Natural killer cell (primary cell): ENCODE results near the gene HSD17B3. TPM values are rescaled to one million over a fixed set of nuclear protein-coding genes. Genes with fewer than 3 reads are reported as not detected.
"Not testable (repeated sequence)": the region's sequence is repeated elsewhere in the genome, so short reads cannot be mapped to it uniquely, and the experiment has no call there.

ENCODE experiments used
- ATAC-seq, 3 donors: fragments of 150-1000 bp in 2 of 3; fragments of 200-7000 bp in 1 of 3; cut with Tn5 transposase; 1 replicate in 1 of 3; 2 replicates in 2 of 3; pipeline ENCODE4 v1.10.0; 2021; ENCODE audit warnings: mild to moderate bottlenecking in 2 of 3, moderate library complexity in 2 of 3
- DNase-seq, 2 donors: peaks; one replicate each; pipeline versions ENCODE4 v3.0.0 to v3.0.0-alpha.2; 2013 to 2021; ENCODE audit warnings: mixed read lengths in 1 of 2
- H3K27ac ChIP-seq: one replicate; pipeline ENCODE4 v1.5.1; 2013; ENCODE audit warnings: mild to moderate bottlenecking, low read length
- H3K27me3 ChIP-seq: one replicate; pipeline ENCODE4 v1.6.1; 2013; ENCODE audit warnings: low read length; ENCODE audit not compliant: control insufficient read depth, insufficient read depth
- H3K36me3 ChIP-seq: one replicate; pipeline ENCODE4 v1.6.1; 2013; ENCODE audit warnings: low read length; ENCODE audit not compliant: control insufficient read depth, insufficient read depth
- H3K4me1 ChIP-seq: one replicate; pipeline ENCODE4 v1.6.1; 2013; ENCODE audit warnings: low read length; ENCODE audit not compliant: control insufficient read depth, insufficient read depth
- H3K4me3 ChIP-seq: one replicate; pipeline ENCODE4 v1.5.1; 2013; ENCODE audit warnings: low read length
- H3K9me3 ChIP-seq: one replicate; pipeline ENCODE4 v1.6.1; 2013; ENCODE audit warnings: low read length; ENCODE audit not compliant: control insufficient read depth, insufficient read depth
- H3K27ac Mint-ChIP-seq, 2 donors: one replicate each; pipeline ENCODE4 v1.8.0; 2022; ENCODE audit warnings: mild to moderate bottlenecking in 2 of 2, mixed read lengths in 2 of 2, moderate library complexity in 1 of 2
- H3K27me3 Mint-ChIP-seq, 2 donors: one replicate each; pipeline ENCODE4 v1.8.0; 2022; ENCODE audit warnings: low read depth in 2 of 2, mixed read lengths in 2 of 2
- H3K36me3 Mint-ChIP-seq: one replicate; pipeline ENCODE4 v1.8.0; 2022; ENCODE audit warnings: mixed read lengths
- H3K4me1 Mint-ChIP-seq, 2 donors: one replicate each; pipeline ENCODE4 v1.8.0; 2022; ENCODE audit warnings: mixed read lengths in 2 of 2
- H3K4me3 Mint-ChIP-seq: one replicate; pipeline ENCODE4 v1.8.0; 2022; ENCODE audit warnings: mild to moderate bottlenecking, moderate library complexity, mixed read lengths
- H3K9me3 Mint-ChIP-seq, 2 donors: one replicate each; pipeline ENCODE4 v1.8.0; 2022; ENCODE audit warnings: mixed read lengths in 2 of 2
- WGBS: methylation state at CpG from one replicate; pipeline ENCODE4 v1.1.7; 2013; ENCODE audit warnings: missing lambda C conversion rate; ENCODE audit not compliant: insufficient coverage; 5-methylcytosine and 5-hydroxymethylcytosine counted together
- intact Hi-C: fragments of 100-400 bp; cut with micrococcal nuclease; formaldehyde crosslinking; loops from one replicate; pipeline ENCODE4 v1.14.2; 2022
- total RNA-seq, 4 donors: library from RNA; stranded (reverse); fragments of 120-200 nt in 1 of 4; gene quantifications; one replicate each; pipeline versions ENCODE4 v1.2.3 to v1.2.4, GENCODE V29; 2013 to 2022
- TF ChIP-seq, protein P1 (sequence below): fragments of 200-600 bp; IDR thresholded peaks from one replicate; pipeline ENCODE4 v1.8.0; 2022; ENCODE audit warnings: antibody characterized with exemption

The HSD17B3 gene
- total RNA-seq, 3 donors from 2014 or later (not counting 1 experiment from before 2014, with no cell fraction given): 0.68 to 0.96 (median 0.80) TPM

DNA sequence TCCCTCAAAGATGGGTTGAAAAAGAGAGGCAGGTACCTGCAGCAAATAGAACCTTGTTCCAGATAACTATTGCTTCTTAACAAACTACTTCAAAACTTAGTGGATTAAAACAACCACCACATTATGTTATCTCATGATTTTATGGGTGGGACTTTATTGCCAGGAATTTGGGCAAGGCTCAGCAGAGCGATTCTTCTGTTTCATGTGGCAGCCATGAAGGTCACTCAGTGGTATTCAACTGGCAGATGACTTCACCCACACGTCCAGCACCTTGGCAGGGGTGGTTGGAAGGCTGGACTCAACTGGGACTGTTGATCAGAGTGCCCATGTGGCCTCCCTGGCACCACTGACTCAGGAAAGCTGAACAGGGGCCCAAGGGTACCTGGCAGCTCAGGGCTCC, 112.0 kb downstream of the HSD17B3 start:
- WGBS: 89% methylated on average over 2 of the region's 2 CpGs
- Mint-ChIP-seq H3K4me1 (no peaks in the 10 kb centered on the region), H3K36me3 (peaks cover 15% of the 10 kb centered on the region)

DNA sequence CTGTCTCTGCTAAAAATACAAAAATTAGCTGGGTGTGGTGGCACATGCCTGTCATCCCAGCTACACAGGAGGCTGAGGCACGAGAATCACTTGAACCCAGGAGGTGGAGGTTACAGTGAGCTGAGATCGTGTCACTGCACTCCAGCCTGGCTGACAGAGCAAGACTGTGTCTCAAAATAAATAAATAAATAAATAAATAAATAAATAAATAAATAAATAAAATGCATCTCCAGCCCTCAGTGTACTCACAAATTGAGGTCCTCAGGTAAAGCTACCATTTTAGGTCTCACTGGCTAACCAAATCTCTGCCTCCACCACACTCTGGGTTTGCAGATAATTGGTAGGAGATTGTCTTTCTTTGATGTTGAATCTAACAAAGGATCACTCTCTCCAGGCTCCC, 112.4 kb downstream of the HSD17B3 start:
- WGBS: 75% methylated on average over 1 of the region's 2 CpGs
- intact Hi-C loops, DNase-seq, H3K27ac ChIP-seq, H3K9me3 ChIP-seq, H3K4me1 ChIP-seq, H3K4me3 ChIP-seq, H3K36me3 ChIP-seq, ATAC-seq, H3K27me3 ChIP-seq, H3K9me3 Mint-ChIP-seq, H3K27ac Mint-ChIP-seq, H3K4me1 Mint-ChIP-seq, H3K4me3 Mint-ChIP-seq: not testable (repeated sequence)
- H3K36me3 Mint-ChIP-seq: peaks cover 15% of the 10 kb centered on the region
- H3K27me3 Mint-ChIP-seq: peaks cover 21 to 67% of the 10 kb centered on the region in 2 donors

More for the DNA sequence above, 112.0 kb downstream of the HSD17B3 start:
- Histone ChIP-seq H3K27me3 (no peaks in the 10 kb centered on the region), H3K36me3 (no peaks in the 10 kb centered on the region), H3K4me3 (no peak overlapping the region), H3K27ac (no peak overlapping the region), H3K9me3 (peaks cover 9% of the 10 kb centered on the region), H3K4me1 (no peaks in the 10 kb centered on the region)
- TF ChIP-seq, protein P1, sequence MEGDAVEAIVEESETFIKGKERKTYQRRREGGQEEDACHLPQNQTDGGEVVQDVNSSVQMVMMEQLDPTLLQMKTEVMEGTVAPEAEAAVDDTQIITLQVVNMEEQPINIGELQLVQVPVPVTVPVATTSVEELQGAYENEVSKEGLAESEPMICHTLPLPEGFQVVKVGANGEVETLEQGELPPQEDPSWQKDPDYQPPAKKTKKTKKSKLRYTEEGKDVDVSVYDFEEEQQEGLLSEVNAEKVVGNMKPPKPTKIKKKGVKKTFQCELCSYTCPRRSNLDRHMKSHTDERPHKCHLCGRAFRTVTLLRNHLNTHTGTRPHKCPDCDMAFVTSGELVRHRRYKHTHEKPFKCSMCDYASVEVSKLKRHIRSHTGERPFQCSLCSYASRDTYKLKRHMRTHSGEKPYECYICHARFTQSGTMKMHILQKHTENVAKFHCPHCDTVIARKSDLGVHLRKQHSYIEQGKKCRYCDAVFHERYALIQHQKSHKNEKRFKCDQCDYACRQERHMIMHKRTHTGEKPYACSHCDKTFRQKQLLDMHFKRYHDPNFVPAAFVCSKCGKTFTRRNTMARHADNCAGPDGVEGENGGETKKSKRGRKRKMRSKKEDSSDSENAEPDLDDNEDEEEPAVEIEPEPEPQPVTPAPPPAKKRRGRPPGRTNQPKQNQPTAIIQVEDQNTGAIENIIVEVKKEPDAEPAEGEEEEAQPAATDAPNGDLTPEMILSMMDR: no peak
- no peak for ATAC-seq
- peaks cover 2 to 4% of the 10 kb centered on the region in 2 donors for H3K9me3 Mint-ChIP-seq
- DNase-seq: no peak
- peaks cover 21 to 69% of the 10 kb centered on the region in 2 donors for H3K27me3 Mint-ChIP-seq
- no peak overlapping the region for H3K4me3 Mint-ChIP-seq
- intact Hi-C loops: no loop called here
- no peak overlapping the region for H3K27ac Mint-ChIP-seq

DNA sequence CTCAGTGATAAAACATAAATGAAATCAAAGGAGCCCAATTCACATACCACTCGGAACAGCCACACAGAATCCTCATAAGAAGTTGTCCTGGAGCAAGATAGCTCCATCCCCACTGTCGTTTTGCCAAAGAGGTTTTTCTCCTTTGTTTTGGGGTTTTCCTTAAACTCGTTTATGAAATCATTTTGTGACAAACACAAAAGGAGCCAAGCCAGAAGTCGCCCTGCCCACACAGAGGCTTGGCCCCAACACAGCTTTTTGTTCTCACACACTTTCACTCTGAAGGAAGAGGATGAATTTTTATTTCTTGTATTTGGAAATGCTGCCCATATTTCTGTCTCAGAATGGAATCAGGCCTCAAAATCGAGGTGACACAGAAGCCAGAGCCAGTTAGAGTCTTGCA, 113.4 kb downstream of the HSD17B3 start:
- H3K4me1 Mint-ChIP-seq: no peaks in the 10 kb centered on the region

DNA sequence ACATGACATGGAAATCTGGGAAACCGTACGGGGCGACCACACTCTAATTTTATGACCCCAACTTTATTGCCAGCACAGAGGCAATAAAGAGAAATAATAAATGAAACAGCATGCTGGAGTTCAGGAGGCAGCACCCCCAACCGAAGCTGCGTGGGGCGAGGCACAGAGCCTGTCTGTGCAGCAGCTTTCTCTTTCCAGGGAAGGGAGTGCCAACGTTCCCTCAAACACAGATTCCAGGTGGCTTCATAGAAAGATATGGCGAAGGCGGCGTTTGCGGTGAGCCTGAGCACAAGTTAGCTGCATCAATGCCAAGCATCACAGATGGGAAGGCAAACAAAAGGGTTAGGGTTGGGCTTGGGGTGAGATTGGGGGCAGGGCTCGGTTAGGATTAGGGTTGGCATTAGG, 114.8 kb downstream of the HSD17B3 start:
- H3K27me3 ChIP-seq: peaks cover 2% of the 10 kb centered on the region
- H3K27me3 Mint-ChIP-seq: peaks cover 22 to 74% of the 10 kb centered on the region in 2 donors

More for the DNA sequence above, 113.4 kb downstream of the HSD17B3 start:
- intact Hi-C loops: no loop called here
- Mint-ChIP-seq H3K27ac (no peak overlapping the region), H3K9me3 (peaks cover 2 to 4% of the 10 kb centered on the region in 2 donors), H3K36me3 (peaks cover 15% of the 10 kb centered on the region), H3K27me3 (peaks cover 23 to 72% of the 10 kb centered on the region in 2 donors), H3K4me3 (no peak overlapping the region)
- H3K4me3 ChIP-seq: no peak overlapping the region
- ATAC-seq: no peak
- no peaks in the 10 kb centered on the region for H3K4me1 ChIP-seq
- peaks cover 9% of the 10 kb centered on the region for H3K9me3 ChIP-seq
- H3K36me3 ChIP-seq: no peaks in the 10 kb centered on the region
- WGBS: 72% methylated on average over 5 of the region's 5 CpGs
- peaks cover 2% of the 10 kb centered on the region for H3K27me3 ChIP-seq
- H3K27ac ChIP-seq: no peak overlapping the region
- no peak for DNase-seq
- TF ChIP-seq, protein P1: no peak

More for the DNA sequence above, 114.8 kb downstream of the HSD17B3 start:
- intact Hi-C loops: no loop called here
- no peak for DNase-seq
- Histone ChIP-seq H3K4me1 (no peaks in the 10 kb centered on the region), H3K9me3 (peaks cover 9% of the 10 kb centered on the region), H3K4me3 (no peak overlapping the region), H3K27ac (no peak overlapping the region), H3K36me3 (no peaks in the 10 kb centered on the region)
- WGBS: 93% methylated on average over 12 of the region's 12 CpGs
- no peak for ATAC-seq
- no peaks in the 10 kb centered on the region for H3K4me1 Mint-ChIP-seq
- no peak overlapping the region for H3K27ac Mint-ChIP-seq
- H3K4me3 Mint-ChIP-seq: no peak overlapping the region
- peaks cover 2 to 4% of the 10 kb centered on the region in 2 donors for H3K9me3 Mint-ChIP-seq
- TF ChIP-seq, protein P1: no peak
- H3K36me3 Mint-ChIP-seq: peaks cover 7% of the 10 kb centered on the region
